AML-193 (cell line): Measurements from ENCODE around the gene PTPRD.

Source experiments
- DNase-seq, 2 experiments: peaks; one replicate each; lab custom pipeline; 2025; lab: John Stamatoyannopoulos, UW

The PTPRD gene

GRCh38 chr9:10173561-10173960 lies 439.2 kb downstream of the PTPRD start:
- DNase-seq = no peak

- no peak for DNase-seq
These were observed 440.3 kb downstream of the PTPRD start for GRCh38 chr9:10172476-10172875.

GRCh38 chr9:10168241-10168640 lies 444.6 kb downstream of the PTPRD start:
- DNase-seq = no peak

- DNase-seq = no peak
These were observed 464.0 kb downstream of the PTPRD start for GRCh38 chr9:10148796-10149195.

GRCh38 chr9:10146517-10147331 lies 466.1 kb downstream of the PTPRD start:
- DNase-seq = no peak

- DNase-seq = no peak
These were observed 468.4 kb downstream of the PTPRD start for GRCh38 chr9:10144355-10144754.

- DNase-seq = no peak
These were observed 477.2 kb downstream of the PTPRD start for GRCh38 chr9:10135553-10135952.

GRCh38 chr9:10134266-10134665 lies 478.5 kb downstream of the PTPRD start:
- DNase-seq = no peak

GRCh38 chr9:10130061-10130675 lies 482.6 kb downstream of the PTPRD start:
- DNase-seq = no peak

- no peak for DNase-seq
These were observed 484.9 kb downstream of the PTPRD start for GRCh38 chr9:10127867-10128266.

- no peak for DNase-seq
These were observed 500.0 kb downstream of the PTPRD start for GRCh38 chr9:10112798-10113197.

GRCh38 chr9:10112070-10112469 lies 500.7 kb downstream of the PTPRD start:
- DNase-seq = no peak

GRCh38 chr9:10108815-10109214 lies 504.0 kb downstream of the PTPRD start:
- no peak for DNase-seq

GRCh38 chr9:10104774-10105173 lies 508.0 kb downstream of the PTPRD start:
- DNase-seq = no peak

GRCh38 chr9:10095208-10095607 lies 517.6 kb downstream of the PTPRD start:
- no peak for DNase-seq

GRCh38 chr9:10094563-10094962 lies 518.2 kb downstream of the PTPRD start:
- no peak for DNase-seq

GRCh38 chr9:10080012-10080411 lies 532.8 kb downstream of the PTPRD start:
- no peak for DNase-seq

- DNase-seq = no peak
These were observed 533.4 kb downstream of the PTPRD start for GRCh38 chr9:10079284-10079964.

- DNase-seq = no peak
These were observed 541.2 kb downstream of the PTPRD start for GRCh38 chr9:10071579-10071978.

GRCh38 chr9:10062629-10063395 lies 550.0 kb downstream of the PTPRD start:
- no peak for DNase-seq

GRCh38 chr9:10059044-10059443 lies 553.8 kb downstream of the PTPRD start:
- no peak for DNase-seq

GRCh38 chr9:10055886-10056395 lies 556.9 kb downstream of the PTPRD start:
- DNase-seq = no peak
